ENCODE data around the gene KMT2C.

- TF ChIP-seq CTCF (IDR thresholded peaks at IDR 0.05; ENCODE audit: low read length), result no peak
- TF ChIP-seq EZH2 (IDR thresholded peaks at IDR 0.05; ENCODE audit: borderline replicate concordance, low read length), result no peak
These were observed 120.0 kb downstream of the KMT2C start for GRCh38 chr7:152315845-152316244.
